Suprapubic skin (tissue), 3 donors: ENCODE data around the gene BRINP2.

Experiments
- CTCF ChIP-seq, 2 donors: fragments of 200-600 bp in 1 of 2; fragments of 450-650 bp in 1 of 2; sonication (generic) in 1 of 2; IDR thresholded peaks; one replicate each; pipeline ENCODE4 v1.5.1; 2016 to 2019; ENCODE audit warnings: antibody characterized with exemption in 2 of 2, mild to moderate bottlenecking in 1 of 2, moderate library complexity in 1 of 2
- EP300 ChIP-seq: sonication (generic); formaldehyde crosslinking; IDR thresholded peaks from one replicate; pipeline ENCODE4 v1.6.1; 2017; ENCODE audit warnings: antibody characterized with exemption
- POLR2A ChIP-seq, 2 donors: fragments of 450-650 bp; IDR thresholded peaks; one replicate each; pipeline ENCODE4 v1.6.1; 2017; ENCODE audit warnings: antibody characterized with exemption in 2 of 2, mild to moderate bottlenecking in 2 of 2, moderate library complexity in 2 of 2

GRCh38 chr1:177311586-177311985 lies 140.8 kb downstream of the BRINP2 start:
- TF ChIP-seq CTCF (IDR thresholded peaks at IDR 0.05) (no peak), EP300 (no peak), POLR2A (IDR thresholded peaks at IDR 0.05) (no peak)
